GM19468 (cell line): Measurements from ENCODE around the gene PAXIP1.

Source experiments
- ATAC-seq: cut with Tn5 transposase; IDR thresholded peaks from one replicate; pipeline ENCODE4 v1.9.1; 2021; ENCODE audit warnings: mild to moderate bottlenecking, moderate library complexity, moderate number of reproducible peaks; ENCODE audit not compliant: unreplicated experiment; ENCODE audit errors: extremely low read depth

Gene PAXIP1

DNA sequence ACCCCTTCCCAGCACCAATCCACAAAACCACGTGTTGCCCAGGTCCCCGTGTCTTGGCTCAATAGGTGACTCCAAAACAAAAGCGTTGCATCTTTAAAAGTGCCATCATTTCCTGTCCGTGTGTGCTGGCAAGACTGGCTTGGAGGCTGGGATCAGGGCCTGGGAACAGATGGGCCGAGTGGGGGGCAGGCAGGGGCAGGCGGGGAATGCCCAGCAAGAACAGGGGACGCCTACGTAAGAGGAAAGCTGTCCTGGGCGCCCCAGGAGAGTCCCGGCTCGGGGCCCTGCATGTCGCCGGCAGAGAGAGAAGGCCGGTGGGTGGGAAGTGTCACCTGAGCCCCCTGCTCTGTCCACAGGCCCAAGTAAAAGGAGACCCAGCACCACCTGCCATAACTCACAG, 86.5 kb downstream of the PAXIP1 start:
- ATAC-seq = no peak

DNA sequence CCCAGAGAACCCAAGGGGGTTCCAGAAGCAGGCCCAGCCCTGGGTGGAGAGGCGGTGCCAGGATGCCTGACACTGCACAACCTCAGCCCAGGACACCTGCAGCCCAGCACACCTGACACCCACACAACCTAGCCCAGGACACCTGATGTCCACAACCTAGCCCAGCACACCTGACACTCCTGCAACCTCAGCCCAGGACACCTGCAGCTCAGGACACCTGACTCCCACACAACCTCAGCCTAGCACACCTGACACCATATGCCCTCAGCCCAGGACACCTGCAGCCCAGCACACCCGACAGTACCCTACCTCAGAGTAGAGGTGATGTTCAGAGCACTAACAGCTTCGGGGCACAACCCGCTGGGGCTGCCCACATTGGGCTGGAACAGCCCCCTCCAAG, 87.3 kb downstream of the PAXIP1 start:
- no peak for ATAC-seq

DNA sequence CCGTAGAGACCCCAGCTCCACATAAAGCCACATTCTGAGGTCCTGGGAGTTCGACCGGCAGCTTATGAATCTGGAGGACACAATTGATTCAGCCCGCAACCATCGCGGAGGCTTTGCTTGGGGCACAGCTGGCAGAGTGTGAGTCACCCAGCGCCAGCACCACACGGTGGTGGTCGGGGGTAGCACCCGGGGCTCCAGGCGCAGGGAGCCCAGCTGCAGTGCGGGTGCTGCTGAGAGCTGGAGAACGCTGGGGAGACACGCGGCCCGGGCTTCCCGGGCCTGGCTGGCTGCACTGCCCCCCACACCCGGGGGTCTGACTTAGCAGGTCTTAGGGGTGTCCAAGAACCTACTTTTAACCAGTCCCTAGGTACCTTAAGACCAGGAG, 87.9 kb downstream of the PAXIP1 start:
- ATAC-seq = no peak

DNA sequence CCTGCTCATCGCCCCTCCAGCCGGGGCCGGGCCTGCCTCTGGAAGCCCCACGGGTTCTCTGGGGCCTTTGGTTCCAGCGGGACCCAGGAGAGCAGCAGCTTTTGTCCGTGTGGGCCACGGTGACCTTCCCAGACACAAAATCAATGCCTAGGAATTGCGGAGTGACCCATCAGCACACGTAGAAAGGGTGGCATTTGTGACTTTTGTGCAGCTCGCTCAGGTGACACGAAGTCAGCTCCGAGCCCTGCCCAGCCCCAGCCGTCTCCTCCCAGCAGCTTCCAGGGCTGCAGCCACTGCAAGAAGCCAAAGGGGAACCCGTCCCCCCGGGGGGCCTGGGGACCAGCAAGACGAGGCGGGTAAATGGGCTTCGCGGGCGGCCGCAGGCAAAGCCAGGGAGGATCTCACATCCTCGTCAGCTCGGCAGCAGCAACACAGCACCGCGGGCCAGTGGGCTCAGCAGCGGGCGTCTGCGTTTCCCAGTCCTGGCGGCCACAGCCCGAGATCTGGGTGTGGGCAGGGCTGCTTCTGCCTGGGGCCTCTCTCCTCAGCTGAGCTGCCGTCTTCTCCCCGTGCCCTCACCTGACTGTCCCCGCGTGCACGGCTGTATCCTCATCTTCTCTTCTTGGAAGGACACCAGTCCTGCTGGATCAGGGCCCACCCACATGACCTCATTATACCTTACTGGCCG, 88.5 kb downstream of the PAXIP1 start:
- ATAC-seq = no peak

DNA sequence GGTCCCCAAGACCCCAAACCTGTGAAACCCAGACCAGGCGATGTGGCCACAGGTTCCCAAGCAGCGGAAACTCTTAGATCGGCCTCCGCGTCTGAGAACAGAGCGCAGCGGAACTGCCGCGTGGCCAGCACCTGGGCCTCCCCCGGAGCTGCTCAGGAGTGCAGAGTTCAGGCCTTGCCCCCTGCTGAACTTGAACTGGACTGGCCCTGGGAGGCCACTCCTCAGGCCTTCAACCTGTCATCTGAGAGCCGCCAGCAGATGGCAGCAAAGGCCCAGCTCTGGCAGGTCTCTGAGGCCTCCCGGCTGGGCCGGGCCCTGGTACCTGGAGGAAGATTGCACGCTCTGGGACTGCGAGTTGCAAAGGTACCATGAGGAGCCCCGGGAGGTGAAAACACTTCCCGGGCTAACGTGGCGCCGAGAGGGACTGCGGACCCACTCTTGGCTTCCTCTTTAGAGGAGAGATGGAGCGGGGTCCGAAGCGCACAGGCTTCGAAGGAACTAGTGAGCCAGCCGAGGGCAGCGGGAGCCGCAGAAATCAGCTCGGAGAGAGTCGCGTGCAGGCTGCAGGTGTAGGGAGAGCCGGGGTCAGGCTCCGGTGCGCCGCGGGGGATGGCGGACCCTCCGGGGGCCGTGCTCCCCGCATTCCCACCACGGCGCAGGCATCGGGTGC, 89.2 kb downstream of the PAXIP1 start:
- ATAC-seq = peak; percentile 98

DNA sequence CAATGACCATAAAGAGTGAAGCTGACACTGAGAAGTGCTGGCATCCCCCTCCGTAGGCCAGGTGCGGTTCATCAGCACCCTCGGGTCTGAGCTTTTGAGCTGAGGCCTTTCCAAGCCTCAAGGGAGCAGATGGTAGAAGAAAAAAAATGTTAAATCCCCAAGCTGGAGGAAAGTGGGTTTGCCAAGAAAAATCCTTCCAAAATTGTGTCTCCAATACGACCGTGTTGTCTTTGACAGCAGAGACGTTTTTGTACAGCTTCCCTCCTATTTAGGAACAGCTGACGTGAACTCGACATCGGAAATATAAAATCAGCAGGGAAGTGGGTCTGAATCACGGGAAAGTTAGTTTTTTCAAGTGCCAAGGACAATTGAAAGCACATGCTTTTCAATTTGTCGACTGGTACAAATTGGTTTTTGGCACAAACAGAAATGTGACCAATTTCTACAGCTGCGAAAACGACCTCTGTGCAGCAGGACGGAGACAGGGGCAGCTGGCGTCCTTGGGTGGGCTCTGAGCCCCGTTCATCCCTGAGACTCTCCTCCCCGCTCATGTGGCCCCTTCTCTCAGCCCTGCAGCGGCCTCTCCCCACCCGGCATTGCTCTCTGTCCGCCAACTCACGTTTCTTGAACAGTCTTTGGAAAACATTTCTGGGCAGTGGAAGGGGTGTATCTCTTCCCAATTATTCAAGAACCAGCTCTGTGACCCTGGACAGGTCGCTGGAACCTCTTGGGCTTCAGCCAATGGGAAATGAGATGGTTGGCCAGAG, 89.9 kb downstream of the PAXIP1 start:
- no peak for ATAC-seq

DNA sequence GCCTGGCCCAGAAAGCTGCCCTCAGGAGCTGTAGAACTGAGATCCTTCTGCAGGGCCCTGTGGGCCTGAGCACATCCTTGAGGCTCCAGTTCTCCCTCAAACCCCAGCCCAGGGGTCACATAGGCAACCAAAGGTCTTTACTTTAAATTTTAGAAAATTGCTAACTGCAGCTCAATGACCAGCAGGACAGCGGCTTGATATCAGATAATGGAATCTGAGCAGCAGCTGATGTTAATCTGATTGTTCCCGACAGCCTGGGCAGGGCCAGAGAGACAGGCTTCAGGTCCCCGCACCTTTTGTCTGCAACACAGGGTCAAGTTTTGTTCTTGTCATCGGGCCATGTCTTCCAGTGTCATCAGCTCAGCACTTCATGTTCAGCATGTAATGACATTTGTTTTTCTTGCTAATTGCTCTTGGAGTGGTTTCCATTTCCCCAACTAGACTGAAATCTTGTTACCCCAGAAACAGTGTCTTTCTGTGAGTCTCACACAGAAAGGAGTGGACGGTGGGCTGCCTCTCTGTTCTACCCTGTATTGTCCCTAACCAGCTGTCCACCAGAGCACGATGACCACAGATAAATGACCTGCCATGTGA, 91.0 kb downstream of the PAXIP1 start:
- ATAC-seq = no peak

DNA sequence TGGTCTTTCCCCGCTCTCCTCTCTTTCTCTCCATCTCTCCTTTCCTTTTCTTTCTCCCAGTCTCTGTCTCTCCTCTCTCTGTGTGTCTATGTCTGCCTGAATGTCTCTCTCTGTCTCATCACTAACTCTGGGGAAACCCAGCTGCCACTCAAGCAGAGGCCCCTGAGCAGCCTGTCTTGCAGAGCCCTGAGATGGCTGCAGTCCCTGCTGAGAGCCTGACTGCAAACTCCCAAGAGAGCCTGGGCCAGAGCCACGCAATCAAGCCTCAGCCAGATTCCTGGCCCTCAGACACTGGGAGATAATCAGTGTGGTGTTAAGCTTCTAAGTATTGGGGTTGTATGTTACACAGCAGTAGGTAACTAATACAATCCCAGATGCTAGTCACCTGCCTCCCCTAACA, 91.5 kb downstream of the PAXIP1 start:
- ATAC-seq = no peak

DNA sequence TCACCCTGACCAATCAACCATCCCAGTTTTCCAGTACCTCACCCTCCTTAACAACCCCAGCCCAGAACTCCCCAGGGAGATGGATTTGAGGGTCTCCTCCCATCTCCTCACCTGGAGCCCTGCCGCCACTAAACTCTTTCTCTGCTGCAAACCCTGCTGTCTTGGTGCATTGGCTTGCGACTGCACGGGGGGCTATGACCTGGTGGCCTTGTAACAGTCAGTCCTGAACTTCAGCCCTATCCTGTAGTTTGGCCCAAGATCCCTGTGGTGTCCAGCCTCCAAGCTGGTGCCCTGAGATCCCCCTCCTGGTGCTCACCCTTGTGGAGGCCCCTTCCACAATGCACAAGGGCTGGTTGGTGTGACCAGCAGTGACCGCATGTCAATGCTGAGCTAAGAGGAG, 91.9 kb downstream of the PAXIP1 start:
- ATAC-seq = no peak

DNA sequence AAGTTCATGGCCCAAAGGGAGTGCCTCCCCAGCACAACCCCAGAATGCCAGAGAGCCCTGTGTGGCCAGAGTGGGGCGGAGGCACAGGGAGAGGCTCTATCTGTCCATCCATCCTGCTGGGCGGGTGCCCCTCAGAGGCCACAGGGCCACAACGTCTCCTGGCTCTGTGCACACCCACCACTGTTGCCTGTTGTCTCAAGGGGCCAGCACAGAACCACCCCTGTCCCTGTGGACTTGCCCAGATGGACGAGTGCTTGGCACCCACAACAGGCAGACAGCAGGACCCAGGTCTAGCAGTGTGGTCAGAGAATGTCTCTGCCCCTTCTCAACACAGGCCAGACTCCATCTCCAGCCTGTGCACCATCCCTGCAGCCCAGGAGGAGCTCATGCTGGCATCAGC, 92.8 kb downstream of the PAXIP1 start:
- no peak for ATAC-seq

DNA sequence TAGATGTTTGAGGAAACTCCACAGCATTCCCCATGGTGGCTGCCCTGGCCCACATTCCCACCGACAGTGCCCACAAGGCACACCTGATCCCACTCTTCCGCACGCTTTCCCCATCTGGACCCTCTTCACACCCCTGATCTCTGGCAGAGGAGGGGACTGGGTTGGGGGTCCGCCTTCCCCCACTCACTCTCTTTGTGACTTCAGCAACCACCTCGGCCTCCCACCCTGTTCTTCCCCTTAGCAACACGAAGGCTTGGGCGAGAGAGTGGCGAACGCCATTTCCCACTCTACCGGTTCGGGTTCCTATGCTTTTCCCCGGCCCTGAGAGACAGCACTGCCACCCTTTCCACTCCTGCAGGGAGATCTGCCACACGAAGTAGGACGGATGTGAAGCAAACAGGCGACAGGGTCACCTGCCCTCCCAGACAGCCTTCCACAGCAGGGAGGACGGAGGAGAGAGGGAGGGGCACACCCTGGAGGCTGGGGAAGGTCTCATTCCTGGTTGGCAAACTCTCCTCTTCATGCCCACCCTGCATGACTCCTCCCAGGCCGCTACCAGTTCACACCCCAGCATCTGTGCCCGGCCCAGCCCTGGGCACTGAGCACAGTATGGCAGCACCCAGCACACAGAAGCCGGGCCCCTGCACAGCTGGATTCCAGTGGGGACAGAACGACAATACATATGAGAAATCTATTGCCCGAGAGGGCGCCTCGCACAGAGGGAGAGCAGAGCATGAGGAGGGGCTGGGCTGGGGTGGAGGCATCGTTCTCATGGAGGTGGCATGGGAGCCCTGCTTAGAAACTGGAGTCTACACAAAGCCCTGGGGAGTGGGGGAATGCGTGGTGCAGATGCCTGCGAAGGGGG, 93.5 kb downstream of the PAXIP1 start:
- no peak for ATAC-seq

DNA sequence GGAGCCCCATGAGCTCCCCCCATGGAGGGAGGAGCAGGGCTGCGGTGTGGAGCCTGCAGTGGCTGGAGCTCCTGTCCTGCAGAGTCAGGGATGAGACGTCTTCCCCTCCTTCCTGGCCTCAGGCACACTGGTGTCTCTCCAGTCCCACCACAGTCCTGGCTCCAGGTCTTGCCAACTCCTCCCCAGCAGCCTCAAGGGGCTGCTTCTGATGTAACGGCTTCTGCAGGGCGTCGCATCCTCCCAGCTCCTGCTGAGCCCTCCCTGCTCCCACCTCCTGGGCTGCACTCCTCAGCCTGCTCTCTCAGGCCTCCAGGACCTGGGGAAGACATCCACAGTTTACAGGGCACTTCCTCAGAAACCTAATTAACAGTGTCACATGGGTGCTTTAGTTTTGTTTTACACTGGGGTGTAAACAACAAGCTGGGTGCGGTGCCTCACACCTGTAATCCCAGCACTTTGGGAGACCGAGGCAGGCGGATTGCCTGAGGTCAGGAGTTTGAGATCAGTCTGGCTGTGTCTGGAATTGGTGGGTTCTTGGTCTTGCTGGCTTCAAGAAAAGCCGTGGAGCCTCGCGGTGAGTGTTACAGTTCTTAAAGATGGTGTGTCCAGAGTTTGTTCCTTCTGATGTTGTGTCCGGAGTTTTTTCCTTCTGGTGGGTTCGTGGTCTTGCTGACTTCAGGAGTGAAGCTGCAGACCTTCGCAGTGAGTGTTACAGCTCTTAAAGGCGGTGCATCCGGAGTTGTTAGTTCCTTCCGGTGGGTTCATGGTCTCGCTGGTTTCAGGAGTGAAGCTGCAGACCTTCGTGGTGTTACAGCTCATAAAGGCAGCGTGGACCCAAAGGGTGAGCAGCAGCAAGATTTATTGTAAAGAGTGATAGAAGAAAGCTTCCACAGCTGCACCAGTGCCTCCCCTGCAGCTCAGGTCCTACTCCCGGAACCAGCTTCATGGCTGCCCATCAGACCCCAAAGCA, 95.0 kb downstream of the PAXIP1 start:
- no peak for ATAC-seq

DNA sequence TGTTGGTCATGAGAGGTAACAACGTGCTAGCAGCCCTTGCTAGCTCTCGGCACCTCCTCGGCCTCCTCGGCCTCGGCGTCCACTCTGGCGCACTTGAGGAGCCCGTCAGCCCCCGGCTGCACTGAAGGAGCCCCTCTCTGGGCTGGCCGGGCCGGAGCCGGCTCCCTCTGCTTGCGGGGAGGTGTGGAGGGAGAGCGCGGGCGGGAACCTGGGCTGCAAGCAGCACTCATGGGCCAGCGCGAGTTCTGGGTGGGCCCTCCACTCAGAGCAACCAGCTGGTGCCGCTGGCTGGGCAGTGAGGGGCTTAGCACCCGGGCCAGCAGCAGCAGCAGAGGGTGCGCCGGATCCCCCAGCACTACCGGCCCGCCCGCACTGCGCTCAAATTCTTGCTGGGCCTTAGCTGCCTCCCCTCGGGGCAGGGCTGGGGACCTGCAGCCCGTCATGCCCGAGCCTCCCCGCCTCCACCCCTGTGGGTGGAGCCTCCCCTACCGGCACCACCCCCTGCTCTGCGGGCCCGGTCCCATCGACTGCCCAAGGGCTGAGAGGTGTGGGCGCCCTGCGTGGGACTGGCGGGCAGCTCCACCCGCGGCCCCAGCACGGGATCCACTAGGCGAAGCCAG, 96.1 kb downstream of the PAXIP1 start:
- no peak for ATAC-seq

DNA sequence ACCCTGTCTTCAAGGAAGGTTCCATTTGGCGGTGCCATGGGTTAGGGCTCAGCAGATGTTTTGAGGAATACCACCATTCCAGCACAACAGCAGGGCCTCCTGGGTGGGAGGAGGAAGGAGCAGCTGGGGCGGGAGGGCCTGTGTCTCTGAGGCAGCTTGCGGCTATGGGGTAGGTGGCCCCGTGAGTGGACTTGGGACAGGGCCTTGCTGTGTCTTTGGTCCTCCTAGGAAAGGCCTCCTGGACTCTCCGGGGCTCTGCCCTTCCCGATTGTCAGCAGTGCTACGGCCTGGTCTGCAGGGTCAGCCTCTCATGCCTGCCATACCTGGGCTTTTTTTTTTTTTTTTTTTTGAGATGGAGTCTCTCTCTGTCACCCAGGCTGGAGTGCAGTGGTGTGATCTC, 96.7 kb downstream of the PAXIP1 start:
- no peak for ATAC-seq

DNA sequence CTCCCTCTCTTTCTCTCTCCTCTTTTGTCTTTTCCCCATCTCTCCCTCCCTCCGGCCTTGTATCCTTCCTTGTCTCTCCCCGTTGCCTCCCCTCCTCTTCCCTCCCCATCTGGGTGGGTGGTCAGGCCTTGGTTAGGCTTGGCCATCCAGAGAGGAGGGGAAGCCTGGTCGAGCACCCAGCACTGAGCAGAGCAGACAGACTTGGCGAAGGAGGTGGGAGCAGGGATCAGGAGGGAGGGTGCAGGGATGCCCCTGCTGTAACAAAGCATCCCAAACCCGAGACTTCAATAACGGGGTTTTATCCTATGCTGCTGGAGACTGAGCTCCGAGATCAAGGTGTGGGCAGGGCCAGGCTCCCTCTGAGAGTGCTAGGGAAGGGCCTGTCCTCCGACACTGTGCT, 97.3 kb downstream of the PAXIP1 start:
- no peak for ATAC-seq

DNA sequence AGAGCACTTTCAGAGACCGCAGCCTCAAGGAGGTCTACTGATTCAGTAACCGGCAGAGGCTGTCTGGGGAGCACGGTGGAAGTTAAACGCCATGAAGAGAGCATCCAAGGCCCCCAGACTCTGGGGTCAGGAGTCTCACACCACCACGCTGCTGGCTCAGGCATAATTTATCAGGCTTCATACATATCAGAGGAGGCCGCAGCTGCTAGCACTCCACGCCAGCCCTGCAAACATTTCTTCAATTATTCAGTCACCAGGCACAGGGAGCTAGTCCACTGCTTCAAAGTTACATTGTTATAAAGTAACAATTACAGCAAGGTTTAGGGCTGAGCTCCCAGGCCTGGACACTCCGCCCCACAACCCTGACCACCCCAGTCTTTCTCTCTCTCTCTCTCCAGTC, 97.8 kb downstream of the PAXIP1 start:
- ATAC-seq = no peak

DNA sequence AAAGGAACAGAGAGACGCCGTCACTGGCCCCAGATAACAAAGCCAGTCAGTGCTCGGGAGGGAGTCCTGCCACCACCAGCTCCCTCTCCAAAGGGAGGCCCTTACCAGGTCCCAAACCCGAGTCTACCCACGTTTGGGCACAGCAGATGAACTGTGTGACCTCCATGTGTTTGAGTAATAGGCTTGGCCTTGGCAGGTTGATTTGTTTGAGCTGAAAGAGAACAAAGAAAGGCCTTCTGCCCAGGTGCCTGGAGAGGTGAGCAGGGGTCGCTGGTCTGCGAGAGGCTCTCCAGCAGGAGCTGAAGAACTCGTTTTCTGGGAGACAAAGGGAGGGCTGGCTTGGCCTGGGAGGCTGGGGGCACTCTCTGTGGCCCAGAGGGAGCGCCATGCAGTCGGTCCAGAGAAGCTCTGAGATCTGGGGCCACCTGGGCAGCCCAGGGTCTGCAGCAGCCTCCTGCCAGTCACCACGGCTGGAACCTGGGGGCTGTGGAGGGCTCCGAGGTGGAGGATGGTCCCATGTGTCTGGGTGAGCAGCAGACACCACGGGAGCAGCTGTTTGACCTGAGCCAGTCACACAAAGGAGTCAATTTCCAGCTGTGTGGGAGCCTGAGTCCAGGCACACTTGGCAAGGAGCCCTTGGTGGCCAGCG, 99.7 kb downstream of the PAXIP1 start:
- no peak for ATAC-seq

DNA sequence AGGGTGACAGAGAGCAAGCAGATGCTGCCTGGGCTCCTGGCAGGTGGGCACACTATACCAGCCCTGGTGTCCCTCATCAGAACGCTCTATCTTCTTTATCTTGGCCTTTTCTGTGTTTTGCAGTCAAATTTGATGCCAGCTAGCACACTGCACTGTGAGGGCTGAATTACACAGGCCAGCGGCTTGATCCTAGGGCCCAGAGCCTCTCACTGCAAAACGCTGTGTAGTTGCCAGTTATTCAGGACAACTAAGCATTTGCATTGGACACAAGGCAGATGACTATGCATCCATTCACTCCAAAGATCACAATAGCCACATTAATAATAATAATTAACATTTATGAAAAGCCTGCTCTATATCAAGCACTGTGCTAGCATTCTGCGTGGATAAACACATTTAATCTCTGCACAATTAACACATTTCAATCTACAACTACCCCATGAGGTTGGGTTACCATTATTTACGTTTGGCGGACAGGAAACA, 100.3 kb downstream of the PAXIP1 start:
- ATAC-seq = no peak
